GM19023 (cell line): ENCODE data around the gene LRRC32.

Experiments used
- ATAC-seq: cut with Tn5 transposase; IDR thresholded peaks from one replicate; pipeline ENCODE4 v1.9.1; 2021; ENCODE audit warnings: mild to moderate bottlenecking, moderate library complexity; ENCODE audit not compliant: unreplicated experiment

Gene LRRC32, protein sequence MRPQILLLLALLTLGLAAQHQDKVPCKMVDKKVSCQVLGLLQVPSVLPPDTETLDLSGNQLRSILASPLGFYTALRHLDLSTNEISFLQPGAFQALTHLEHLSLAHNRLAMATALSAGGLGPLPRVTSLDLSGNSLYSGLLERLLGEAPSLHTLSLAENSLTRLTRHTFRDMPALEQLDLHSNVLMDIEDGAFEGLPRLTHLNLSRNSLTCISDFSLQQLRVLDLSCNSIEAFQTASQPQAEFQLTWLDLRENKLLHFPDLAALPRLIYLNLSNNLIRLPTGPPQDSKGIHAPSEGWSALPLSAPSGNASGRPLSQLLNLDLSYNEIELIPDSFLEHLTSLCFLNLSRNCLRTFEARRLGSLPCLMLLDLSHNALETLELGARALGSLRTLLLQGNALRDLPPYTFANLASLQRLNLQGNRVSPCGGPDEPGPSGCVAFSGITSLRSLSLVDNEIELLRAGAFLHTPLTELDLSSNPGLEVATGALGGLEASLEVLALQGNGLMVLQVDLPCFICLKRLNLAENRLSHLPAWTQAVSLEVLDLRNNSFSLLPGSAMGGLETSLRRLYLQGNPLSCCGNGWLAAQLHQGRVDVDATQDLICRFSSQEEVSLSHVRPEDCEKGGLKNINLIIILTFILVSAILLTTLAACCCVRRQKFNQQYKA

GRCh38 chr11:76670485-76671236 is at the start of gene LRRC32:
TSS of gene LRRC32 (minus strand) at chr11:76670747. CDS start at chr11:76665954, 4,793 bp downstream.
- no peak for ATAC-seq

DNA sequence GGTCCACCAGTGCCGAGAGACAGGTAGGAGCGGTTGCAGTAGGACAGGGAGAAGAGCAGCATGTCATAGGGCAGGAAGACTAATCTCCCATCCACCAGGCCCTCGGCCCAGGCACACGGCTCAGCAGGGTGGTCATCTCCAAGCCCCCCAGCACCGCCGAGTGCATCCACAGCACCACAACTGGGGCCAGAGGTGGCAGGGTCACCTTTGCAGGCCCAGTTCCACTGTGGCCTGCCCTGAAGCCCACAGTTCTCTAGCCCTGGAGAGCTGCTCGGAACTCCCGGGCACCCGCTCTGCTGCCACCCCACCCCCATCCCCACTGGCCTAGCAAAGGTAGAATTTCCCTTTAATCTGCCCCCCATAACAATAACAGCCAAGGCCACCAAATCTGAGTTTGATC is 49.1 kb upstream of the LRRC32 start:
- no peak for ATAC-seq

GRCh38 chr11:76719281-76719680 is 48.7 kb upstream of the LRRC32 start:
- no peak for ATAC-seq

DNA sequence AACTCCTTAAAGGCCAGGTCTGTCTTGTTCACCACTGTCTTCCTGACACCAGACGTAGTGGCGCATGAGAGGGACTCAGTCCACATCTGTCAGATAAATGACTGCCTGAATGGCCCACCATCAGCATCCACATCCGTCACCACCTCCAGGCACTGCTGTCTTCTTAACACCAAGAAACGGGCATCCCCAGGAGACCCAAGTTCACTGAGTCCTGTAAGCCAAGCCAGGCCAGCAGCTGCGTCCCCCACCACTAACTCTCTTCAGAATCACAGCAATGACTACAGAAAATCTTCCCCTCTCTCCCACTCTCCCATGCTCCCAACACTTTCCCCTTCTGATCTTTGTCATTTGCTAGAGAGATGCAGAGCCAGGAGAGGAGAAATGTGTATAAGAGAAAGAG is 47.3 kb upstream of the LRRC32 start:
- no peak for ATAC-seq

- ATAC-seq = no peak
These were observed 46.8 kb upstream of the LRRC32 start for GRCh38 chr11:76717369-76717768.

DNA sequence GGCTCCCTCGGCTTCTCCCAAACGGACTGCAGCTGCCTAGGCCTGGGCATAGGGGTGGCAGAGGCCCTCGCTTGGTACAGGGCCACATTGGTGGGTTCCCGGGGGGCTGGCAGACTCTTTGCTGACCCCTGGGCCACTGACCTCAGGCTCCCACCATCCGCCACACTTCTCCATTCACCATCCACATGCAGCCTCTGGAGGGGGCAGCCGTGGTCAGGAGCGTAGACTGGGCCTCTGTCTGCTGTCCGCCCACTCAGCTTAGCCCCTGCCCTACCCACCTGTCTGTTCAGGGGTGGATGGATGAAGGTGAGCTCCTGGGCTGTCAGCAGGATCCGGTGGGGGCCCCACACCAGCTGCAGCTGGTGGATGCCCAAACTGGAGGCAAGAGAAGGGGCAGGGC is 45.7 kb upstream of the LRRC32 start:
- ATAC-seq = no peak

DNA sequence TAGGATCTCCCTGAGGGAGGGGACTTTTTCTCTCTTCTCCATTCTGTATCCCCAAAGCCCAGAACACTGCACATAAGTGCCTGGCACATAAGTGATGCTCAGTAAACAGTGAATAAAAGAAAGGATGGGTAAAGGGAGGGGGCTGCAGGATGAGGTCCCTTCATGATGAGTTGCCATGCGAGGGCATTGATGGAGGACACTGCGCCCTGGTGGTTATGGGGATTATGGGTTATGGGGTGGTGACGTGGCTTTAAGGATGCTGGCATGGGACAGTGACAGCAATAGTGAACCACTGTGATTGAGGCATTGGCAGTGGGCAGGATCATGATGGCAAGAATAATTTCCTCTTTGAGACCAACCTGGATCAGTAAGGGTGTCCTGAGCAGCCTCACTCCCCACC is 43.9 kb upstream of the LRRC32 start:
- ATAC-seq = no peak

DNA sequence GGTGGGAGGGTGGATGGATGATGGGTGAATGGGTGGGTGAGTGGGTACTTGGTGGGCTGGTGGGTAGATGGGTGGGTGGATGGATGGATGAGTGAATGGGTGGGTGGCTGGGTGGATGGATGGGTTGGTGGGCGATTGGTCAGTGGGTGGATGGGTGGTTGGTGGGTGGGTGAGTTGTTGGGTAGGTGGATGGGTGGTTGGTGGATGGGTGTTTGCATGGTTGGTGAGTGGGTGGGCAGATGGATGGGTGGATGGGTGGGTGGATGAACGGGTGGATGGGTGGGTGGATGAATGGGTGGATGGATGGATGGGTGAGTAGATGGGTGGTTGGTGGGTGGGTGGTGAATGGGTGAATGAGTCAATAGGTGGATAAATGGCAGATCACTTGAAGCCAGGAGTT is 43.0 kb upstream of the LRRC32 start:
- ATAC-seq = no peak

DNA sequence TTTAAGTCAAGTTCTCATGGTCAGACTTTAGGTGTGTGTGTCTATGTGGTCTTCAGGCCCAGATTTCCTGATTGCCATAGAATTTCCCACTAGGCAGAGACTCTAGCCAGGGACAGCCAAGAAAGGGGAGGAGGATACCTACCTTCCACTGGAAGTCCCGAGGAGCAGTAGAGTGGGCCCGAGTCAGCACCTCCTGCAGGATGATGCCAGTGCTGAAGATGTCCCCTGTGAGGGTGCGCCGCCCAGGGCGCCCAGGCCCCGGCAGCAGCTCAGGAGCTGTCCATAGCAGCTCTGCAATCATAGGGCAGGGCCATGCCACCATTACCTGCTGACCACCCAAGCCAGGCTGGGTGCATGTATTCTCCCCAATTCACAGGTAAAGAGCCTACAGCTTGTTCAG is 41.6 kb upstream of the LRRC32 start:
- no peak for ATAC-seq

GRCh38 chr11:76709756-76710155 is 39.2 kb upstream of the LRRC32 start:
- ATAC-seq = no peak

DNA sequence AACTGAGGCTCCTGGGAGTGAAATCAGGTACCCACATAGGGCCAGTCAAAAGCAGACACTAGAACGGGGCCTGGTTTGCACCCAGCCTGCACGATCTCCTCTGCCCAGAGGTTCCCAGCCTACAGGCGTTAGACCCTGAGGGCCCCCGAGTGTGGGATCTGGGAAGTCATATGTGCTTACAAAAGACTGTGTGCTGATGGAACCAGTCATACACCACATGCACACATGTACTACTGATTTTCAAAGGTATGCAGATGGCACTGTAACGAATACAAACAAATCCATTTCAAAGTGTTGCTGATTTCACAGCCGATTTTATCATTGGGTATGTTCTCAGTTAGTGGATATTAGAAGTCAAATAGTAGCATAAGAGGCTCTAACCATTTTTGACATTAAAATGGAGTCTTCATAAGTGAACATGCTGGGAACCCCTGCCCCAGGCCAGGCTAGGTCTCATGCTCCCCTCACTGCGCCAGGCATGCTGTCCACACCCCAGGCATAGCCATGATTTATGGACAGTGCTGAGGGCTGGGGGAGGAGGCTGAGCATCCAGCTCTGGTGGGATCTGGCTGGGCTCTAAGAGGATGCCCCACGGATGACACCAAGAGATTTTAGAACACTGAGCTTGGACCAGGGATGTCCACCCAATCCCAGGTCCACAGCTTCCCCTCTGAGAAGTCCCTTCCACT is 38.6 kb upstream of the LRRC32 start:
- no peak for ATAC-seq

- ATAC-seq = no peak
These were observed 36.8 kb upstream of the LRRC32 start for GRCh38 chr11:76707293-76707825.

- no peak for ATAC-seq
These were observed 36.1 kb upstream of the LRRC32 start for GRCh38 chr11:76706667-76707066.

DNA sequence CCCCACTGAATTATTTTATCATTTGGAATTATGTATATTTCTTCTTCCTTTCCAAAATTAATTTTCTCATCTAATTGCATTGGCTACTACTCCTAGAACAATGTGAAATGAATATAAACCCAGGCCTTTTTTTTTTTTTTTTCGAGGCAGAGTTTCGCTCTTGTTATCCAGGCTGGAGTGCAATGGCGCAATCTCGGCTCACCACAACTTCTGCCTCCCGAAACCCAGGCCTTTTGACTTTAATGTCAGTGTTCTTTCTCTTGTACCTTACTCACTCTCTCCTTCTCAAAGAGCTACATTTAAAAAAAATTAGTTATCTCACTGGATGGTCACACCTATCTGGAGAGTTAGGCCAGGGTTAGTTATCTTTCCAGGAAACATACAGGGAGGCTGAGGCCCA is 35.3 kb upstream of the LRRC32 start:
- no peak for ATAC-seq

DNA sequence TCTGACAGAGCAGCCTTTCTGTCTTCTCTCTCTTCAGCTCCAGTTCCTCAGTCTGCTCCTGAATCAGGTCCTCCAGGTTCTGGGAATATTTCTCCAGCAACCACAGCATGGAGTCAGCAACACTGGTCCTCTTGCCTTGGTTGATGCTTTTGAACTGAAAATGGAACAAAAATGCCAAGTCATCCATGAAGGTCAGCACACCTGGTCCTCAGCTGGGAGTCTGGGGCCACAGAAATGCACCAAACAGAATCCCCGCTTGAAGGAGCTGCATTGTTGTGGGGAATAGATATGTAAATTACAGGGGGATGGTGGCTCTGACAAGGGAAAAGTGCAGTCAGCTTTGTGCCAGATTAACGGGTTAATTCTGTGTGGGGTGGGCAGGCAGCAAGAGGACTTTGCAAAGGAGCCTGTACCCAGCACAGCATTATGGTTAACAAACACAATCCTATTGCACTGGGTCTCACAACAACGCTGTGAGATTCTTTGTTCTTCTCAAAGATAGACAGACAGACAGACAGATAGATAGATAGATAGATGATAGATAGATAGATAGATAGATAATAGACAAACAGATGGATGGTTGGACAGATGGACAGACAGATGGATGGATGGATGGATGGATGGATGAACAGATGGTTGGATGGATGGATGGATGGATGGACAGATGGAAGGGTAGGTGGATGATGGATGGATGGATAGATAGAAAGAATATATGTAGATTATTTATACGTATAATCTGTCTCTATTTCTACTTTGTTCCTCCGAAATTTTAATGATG is 33.8 kb upstream of the LRRC32 start:
- no peak for ATAC-seq

DNA sequence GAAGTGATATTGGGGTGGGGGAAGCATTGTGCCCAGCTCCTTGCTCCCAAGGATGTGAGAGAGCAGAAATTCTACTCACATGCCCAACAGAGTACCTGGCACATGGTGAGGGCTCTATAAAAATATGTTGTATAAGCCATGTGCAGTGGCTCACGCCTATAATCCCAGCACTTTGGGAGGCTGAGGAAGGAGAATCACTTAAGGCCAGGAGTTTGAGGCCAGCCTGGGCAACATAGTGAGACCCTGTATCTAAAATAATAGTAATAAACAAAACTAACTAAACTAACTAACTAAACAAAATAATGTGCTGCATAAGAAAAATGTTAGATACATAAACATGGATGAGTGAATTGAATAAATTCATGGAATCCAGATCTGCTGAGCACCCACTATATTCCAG is 33.2 kb upstream of the LRRC32 start:
- ATAC-seq = no peak

DNA sequence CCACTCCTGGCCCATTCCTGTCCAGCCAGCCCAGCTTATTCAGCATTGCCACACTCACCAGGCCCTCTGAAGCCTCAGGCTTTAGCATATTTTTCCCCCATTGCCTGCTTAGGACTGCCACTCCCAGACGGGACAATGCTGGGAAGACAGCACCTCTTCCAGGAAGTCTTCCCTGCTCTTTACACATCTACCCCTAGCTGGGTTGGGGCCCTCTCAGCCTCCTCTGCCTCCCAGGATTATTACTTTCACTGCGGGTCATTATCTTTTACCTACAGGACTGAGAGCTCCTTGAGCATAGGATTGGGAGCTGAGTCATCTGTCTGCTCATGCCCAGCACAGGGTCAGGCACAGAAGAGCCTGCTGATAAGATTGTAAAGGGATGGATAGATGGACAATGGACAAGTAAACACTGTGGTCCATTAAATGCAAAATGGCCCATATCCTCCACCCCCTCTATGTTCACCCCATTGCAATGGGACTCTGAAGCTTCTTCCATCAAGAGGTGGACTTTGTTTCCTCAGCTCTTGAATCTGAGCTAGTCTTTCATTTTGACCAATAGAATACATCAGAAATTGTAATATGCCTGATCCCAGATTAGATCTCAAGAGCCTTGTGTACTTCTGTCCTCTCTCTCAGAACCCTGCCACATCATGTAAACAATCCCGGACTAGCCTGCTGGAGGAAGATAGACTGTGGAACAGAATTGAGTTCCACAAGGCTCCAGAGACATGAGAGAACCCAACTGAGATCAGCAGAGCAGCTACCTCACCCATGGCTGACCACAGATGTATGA is 32.0 kb upstream of the LRRC32 start:
- no peak for ATAC-seq

- no peak for ATAC-seq
These were observed 30.9 kb upstream of the LRRC32 start for GRCh38 chr11:76701294-76702040.
